ENCODE data around the gene PRKCI.

DNA sequence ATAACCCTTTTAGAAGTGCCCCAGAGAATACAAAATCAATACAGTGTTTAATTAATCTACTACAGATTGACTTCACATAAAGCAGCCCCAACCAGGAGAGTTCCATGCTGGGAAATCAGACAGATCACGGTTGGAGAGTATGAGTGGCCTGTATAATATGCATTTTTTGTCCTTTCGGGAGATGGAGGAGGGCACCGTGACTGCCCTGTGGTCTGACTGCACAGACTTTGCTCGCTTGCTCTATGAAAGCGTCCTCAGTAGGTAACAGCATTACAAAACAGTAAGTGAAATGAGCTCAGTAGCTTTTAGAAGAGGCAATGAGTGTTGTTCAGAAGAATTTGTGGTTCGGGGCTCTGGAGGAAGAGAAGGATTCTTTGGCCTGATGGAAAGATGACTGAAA lies 101.1 kb downstream of the PRKCI start:
- TF ChIP-seq, protein P1, sequence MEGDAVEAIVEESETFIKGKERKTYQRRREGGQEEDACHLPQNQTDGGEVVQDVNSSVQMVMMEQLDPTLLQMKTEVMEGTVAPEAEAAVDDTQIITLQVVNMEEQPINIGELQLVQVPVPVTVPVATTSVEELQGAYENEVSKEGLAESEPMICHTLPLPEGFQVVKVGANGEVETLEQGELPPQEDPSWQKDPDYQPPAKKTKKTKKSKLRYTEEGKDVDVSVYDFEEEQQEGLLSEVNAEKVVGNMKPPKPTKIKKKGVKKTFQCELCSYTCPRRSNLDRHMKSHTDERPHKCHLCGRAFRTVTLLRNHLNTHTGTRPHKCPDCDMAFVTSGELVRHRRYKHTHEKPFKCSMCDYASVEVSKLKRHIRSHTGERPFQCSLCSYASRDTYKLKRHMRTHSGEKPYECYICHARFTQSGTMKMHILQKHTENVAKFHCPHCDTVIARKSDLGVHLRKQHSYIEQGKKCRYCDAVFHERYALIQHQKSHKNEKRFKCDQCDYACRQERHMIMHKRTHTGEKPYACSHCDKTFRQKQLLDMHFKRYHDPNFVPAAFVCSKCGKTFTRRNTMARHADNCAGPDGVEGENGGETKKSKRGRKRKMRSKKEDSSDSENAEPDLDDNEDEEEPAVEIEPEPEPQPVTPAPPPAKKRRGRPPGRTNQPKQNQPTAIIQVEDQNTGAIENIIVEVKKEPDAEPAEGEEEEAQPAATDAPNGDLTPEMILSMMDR (IDR thresholded peaks at IDR 0.05; ENCODE audit: borderline replicate concordance, extremely low read depth, low read length, poor library complexity, severe bottlenecking), result no peak
- TF ChIP-seq EZH2 (IDR thresholded peaks at IDR 0.05; ENCODE audit: borderline replicate concordance, low read depth, low read length, severe bottlenecking), result no peak

Data from DND-41 (cell line).